Stimulated activated CD4-positive, alpha-beta T cell treated with anti-CD3 and anti-CD28 coated beads, Interleukin-2, amount 100 ng/mL, for 4 hours (primary cell): Measurements from ENCODE around the gene ANTXR2.
"Not testable (repeated sequence)": the region's sequence is repeated elsewhere in the genome, so short reads cannot be mapped to it uniquely, and the experiment has no call there.

Experiments used
- DNase-seq: peaks from one replicate; pipeline ENCODE4 v3.0.0-alpha.2; 2020; ENCODE audit warnings: low read depth

The ANTXR2 gene

GRCh38 chr4:80072744-80073472 lies at the start of gene ANTXR2:
TSS of gene ANTXR2 (minus strand) at chr4:80073229. CDS start at chr4:80072560, 669 bp downstream.
- peak; percentile 57 for DNase-seq

GRCh38 chr4:80121815-80122214 lies 48.8 kb upstream of the ANTXR2 start:
- DNase-seq = not testable (repeated sequence)

GRCh38 chr4:80119620-80120019 lies 46.6 kb upstream of the ANTXR2 start:
- not testable (repeated sequence) for DNase-seq

- no peak for DNase-seq
Measured at GRCh38 chr4:80116516-80116915, 43.5 kb upstream of the ANTXR2 start.

GRCh38 chr4:80115368-80116181 lies 42.5 kb upstream of the ANTXR2 start:
- DNase-seq = no peak

GRCh38 chr4:80114732-80115265 lies 41.8 kb upstream of the ANTXR2 start:
- DNase-seq = no peak

- no peak for DNase-seq
Measured at GRCh38 chr4:80113615-80114014, 40.6 kb upstream of the ANTXR2 start.

- no peak for DNase-seq
Measured at GRCh38 chr4:80112236-80112635, 39.2 kb upstream of the ANTXR2 start.

- DNase-seq = no peak
Measured at GRCh38 chr4:80111276-80111675, 38.2 kb upstream of the ANTXR2 start.

GRCh38 chr4:80107374-80107773 lies 34.3 kb upstream of the ANTXR2 start:
- DNase-seq = no peak

- DNase-seq = no peak
Measured at GRCh38 chr4:80104927-80105326, 31.9 kb upstream of the ANTXR2 start.

GRCh38 chr4:80103629-80104028 lies 30.6 kb upstream of the ANTXR2 start:
- DNase-seq = no peak

- DNase-seq = no peak
Measured at GRCh38 chr4:80101792-80102116, 28.7 kb upstream of the ANTXR2 start.

GRCh38 chr4:80101071-80101791 lies 28.2 kb upstream of the ANTXR2 start:
- DNase-seq = no peak

- no peak for DNase-seq
Measured at GRCh38 chr4:80099671-80100070, 26.6 kb upstream of the ANTXR2 start.

GRCh38 chr4:80098635-80099034 lies 25.6 kb upstream of the ANTXR2 start:
- DNase-seq = no peak

GRCh38 chr4:80097400-80098177 lies 24.6 kb upstream of the ANTXR2 start:
- no peak for DNase-seq

GRCh38 chr4:80096175-80096850 lies 23.3 kb upstream of the ANTXR2 start:
- no peak for DNase-seq

- no peak for DNase-seq
Measured at GRCh38 chr4:80094191-80094590, 21.2 kb upstream of the ANTXR2 start.

- no peak for DNase-seq
Measured at GRCh38 chr4:80093563-80093962, 20.5 kb upstream of the ANTXR2 start.

- no peak for DNase-seq
Measured at GRCh38 chr4:80092847-80093246, 19.8 kb upstream of the ANTXR2 start.
